NB4 (cell line): Measurements from ENCODE around the gene LRP1B.

Source experiments
- DNase-seq: peaks from one replicate; pipeline ENCODE4 v3.0.0; 2010; ENCODE audit warnings: low read depth
- H3K4me3 ChIP-seq: one replicate; pipeline ENCODE4 v1.5.1; 2011; ENCODE audit warnings: mild to moderate bottlenecking, low read depth, low read length, moderate library complexity
- CTCF ChIP-seq: IDR thresholded peaks from one replicate; pipeline ENCODE4 v1.5.1; 2012; ENCODE audit warnings: low read depth, low read length
- MAX ChIP-seq: IDR thresholded peaks from 2 replicates; pipeline ENCODE4 v1.6.1; 2011; ENCODE audit warnings: low read depth, low read length
- MYC ChIP-seq: IDR thresholded peaks from 2 replicates; pipeline ENCODE4 v1.6.1; 2011; ENCODE audit warnings: low read depth, low read length
- POLR2A ChIP-seq: IDR thresholded peaks from 2 replicates; pipeline ENCODE4 v1.6.1; 2011; ENCODE audit warnings: mild to moderate bottlenecking; ENCODE audit not compliant: insufficient read length; ENCODE audit errors: extremely low read depth

The LRP1B gene

GRCh38 chr2:141455877-141456276, 674.9 kb downstream of the LRP1B start:
- DNase-seq: no peak
- H3K4me3 ChIP-seq: no peak overlapping the region
- TF ChIP-seq MYC: no peak
- no peak for TF ChIP-seq CTCF
- no peak for TF ChIP-seq POLR2A
- TF ChIP-seq MAX: no peak

- no peak overlapping the region for H3K4me3 ChIP-seq
These were observed 675.5 kb downstream of the LRP1B start for GRCh38 chr2:141455211-141455826.

GRCh38 chr2:141440072-141440635, 690.7 kb downstream of the LRP1B start:
- DNase-seq: no peak
- no peak overlapping the region for H3K4me3 ChIP-seq

More at GRCh38 chr2:141455211-141455826, 675.5 kb downstream of the LRP1B start:
- DNase-seq: no peak
- no peak for TF ChIP-seq CTCF
- no peak for TF ChIP-seq MYC
- TF ChIP-seq MAX: no peak
- no peak for TF ChIP-seq POLR2A

GRCh38 chr2:141439524-141439923, 691.3 kb downstream of the LRP1B start:
- H3K4me3 ChIP-seq: no peak overlapping the region
- TF ChIP-seq MAX (no peak), POLR2A (no peak), CTCF (no peak), MYC (no peak)

More at GRCh38 chr2:141440072-141440635, 690.7 kb downstream of the LRP1B start:
- no peak for TF ChIP-seq POLR2A
- no peak for TF ChIP-seq MAX
- TF ChIP-seq CTCF: no peak
- no peak for TF ChIP-seq MYC

GRCh38 chr2:141438536-141438935, 692.3 kb downstream of the LRP1B start:
- TF ChIP-seq CTCF (no peak), POLR2A (no peak), MAX (no peak)
- H3K4me3 ChIP-seq: no peak overlapping the region
- DNase-seq: no peak

More at GRCh38 chr2:141439524-141439923, 691.3 kb downstream of the LRP1B start:
- no peak for DNase-seq

GRCh38 chr2:141437521-141437920, 693.3 kb downstream of the LRP1B start:
- TF ChIP-seq MAX: no peak
- TF ChIP-seq MYC: no peak
- no peak for TF ChIP-seq CTCF
- TF ChIP-seq POLR2A: no peak
- no peak overlapping the region for H3K4me3 ChIP-seq
- no peak for DNase-seq
